Ovary (tissue), 9 donors: Measurements from ENCODE around the gene C16orf89. TPM values are rescaled to one million over a fixed set of nuclear protein-coding genes. Genes with fewer than 3 reads are reported as not detected.

Source experiments
- DNase-seq, 5 donors: peaks; one replicate each; pipeline ENCODE4 v3.0.0-alpha.2; 2019 to 2020
- H3K27ac ChIP-seq, 2 donors: fragments of 200-600 bp; one replicate each; pipeline versions ENCODE4 v1.5.1 to v1.8.0; 2019 to 2022
- H3K27me3 ChIP-seq: fragments of 200-600 bp; one replicate; pipeline ENCODE4 v1.8.0; 2022
- H3K36me3 ChIP-seq: fragments of 200-600 bp; sonication (generic); one replicate; pipeline ENCODE4 v1.5.1; 2019
- H3K4me1 ChIP-seq: one replicate; pipeline ENCODE4 v1.8.1; 2013; ENCODE audit warnings: mild to moderate bottlenecking, moderate library complexity; ENCODE audit not compliant: insufficient read depth
- H3K4me3 ChIP-seq: fragments of 200-600 bp; sonication (generic); one replicate; pipeline ENCODE4 v1.5.1; 2017
- H3K9me3 ChIP-seq, 2 donors: fragments of 200-600 bp in 1 of 2; sonication (generic) in 1 of 2; one replicate each; pipeline versions ENCODE4 v1.5.1 to v1.8.1; 2013 to 2019; ENCODE audit warnings: mild to moderate bottlenecking in 1 of 2, moderate library complexity in 1 of 2
- CTCF ChIP-seq, 3 donors: fragments of 450-650 bp in 2 of 3; fragments of 200-600 bp in 1 of 3; IDR thresholded peaks; one replicate each; pipeline versions ENCODE4 v1.5.1 to v1.8.0; 2016 to 2022; ENCODE audit warnings: antibody characterized with exemption in 3 of 3, mild to moderate bottlenecking in 1 of 3
- EP300 ChIP-seq: sonication (generic); formaldehyde crosslinking; IDR thresholded peaks from one replicate; pipeline ENCODE4 v1.6.1; 2017; ENCODE audit warnings: antibody characterized with exemption
- POLR2A ChIP-seq: fragments of 450-650 bp; IDR thresholded peaks from one replicate; pipeline ENCODE4 v1.6.1; 2017; ENCODE audit warnings: antibody characterized with exemption, mild to moderate bottlenecking, moderate library complexity
- WGBS, 3 donors: extraction: QIAGEN DNeasy Blood & Tissue Kit in 1 of 3; methylation state at CpG; one replicate each; pipeline versions ENCODE4 v1.1.5 to v1.1.7; 2013 to 2017; 5-methylcytosine and 5-hydroxymethylcytosine counted together
- intact Hi-C, 4 donors: fragments of 100-400 bp; cut with DNase I; formaldehyde crosslinking; loops; one replicate each; pipeline versions ENCODE4 v1.11.0 to v1.15.1; 2022 to 2023
- polyA plus RNA-seq, 2 donors: library from polyadenylated mRNA; stranded (reverse); fragments of 200-250 nt in 1 of 2; fragments of 350-450 nt in 1 of 2; fragmentation: Illumina TruSeq in 1 of 2; extraction: RNeasy Lipid Tissue Mini Kit (QIAGEN cat#74804) in 1 of 2; gene quantifications; one replicate each; pipeline ENCODE4 v1.2.3, GENCODE V29; 2013 to 2014
- total RNA-seq, 7 donors: library from RNA; depleted of rRNA in 2 of 7; stranded (reverse); fragments of >200 nt in 2 of 7; fragmentation: NEBNext Ultra II Directional in 3 of 7; extraction: Animal tissue kit (Norgen Biotek cat#: 25700) in 3 of 7; gene quantifications; one replicate each; pipeline versions ENCODE4 v1.1.0 to v1.2.4, GENCODE V29; 2016 to 2023
- donor health status: DM: no; HTN: no; CAD: no; lungs with moderate emphysema.
- donor health status: DM: no; HTN: no; CAD: no.
- donor health status: Bipolar disorder and iron deficiency.
- donor health status: DM: yes; HTN: yes; CAD: no.
- donor health status: DM: no; HTN: no; CAD: no.
- donor health status: DM: yes; HTN: yes; CAD: no.

The C16orf89 gene
- total and polyA plus RNA-seq, 9 donors: 0.37 to 17.5 (median 3.2) TPM; not detected in 1

GRCh38 chr16:5064915-5065314 is 841 bp downstream of the C16orf89 start:
- WGBS, 3 donors: 66 to 80% (median 70%) methylated on average over 7 of the region's 7 CpGs
- H3K27me3 ChIP-seq: no peaks in the 10 kb centered on the region
- no peaks in the 10 kb centered on the region for H3K4me1 ChIP-seq
- no peaks in the 10 kb centered on the region for H3K9me3 ChIP-seq
- intact Hi-C loops: no loop called here
- DNase-seq: no peak
- H3K27ac ChIP-seq: no peak overlapping the region
- H3K36me3 ChIP-seq: no peaks in the 10 kb centered on the region
- no peak overlapping the region for H3K4me3 ChIP-seq
- no peak for TF ChIP-seq POLR2A
- TF ChIP-seq EP300: no peak

GRCh38 chr16:5062790-5063765 is 2.7 kb downstream of the C16orf89 start:
- no peaks in the 10 kb centered on the region for H3K27me3 ChIP-seq
- TF ChIP-seq EP300: no peak
- DNase-seq: no peak
- no peaks in the 10 kb centered on the region for H3K36me3 ChIP-seq
- H3K4me3 ChIP-seq: no peak overlapping the region
- intact Hi-C loops: no loop called here
- H3K27ac ChIP-seq: no peak overlapping the region
- no peaks in the 10 kb centered on the region for H3K4me1 ChIP-seq
- no peaks in the 10 kb centered on the region for H3K9me3 ChIP-seq
- WGBS, 3 donors: 59% methylated on average over 17 to 19 of the region's 19 CpGs

- no peak for DNase-seq
- Histone ChIP-seq H3K27me3 (no peaks in the 10 kb centered on the region), H3K36me3 (no peaks in the 10 kb centered on the region), H3K4me1 (no peaks in the 10 kb centered on the region), H3K27ac (no peak overlapping the region), H3K4me3 (no peak overlapping the region), H3K9me3 (no peaks in the 10 kb centered on the region)
- TF ChIP-seq CTCF (IDR thresholded peaks at IDR 0.05) (no peak), POLR2A (no peak), EP300 (no peak)
- WGBS, 3 donors: 73 to 79% (median 78%) methylated on average over 11 of the region's 11 CpGs
- intact Hi-C loops: no loop called here
These were observed 3.7 kb downstream of the C16orf89 start for GRCh38 chr16:5062051-5062450.

GRCh38 chr16:5060073-5060641 is 5.6 kb downstream of the C16orf89 start:
- no peak for TF ChIP-seq CTCF (IDR thresholded peaks at IDR 0.05)
- TF ChIP-seq POLR2A: no peak
- no peak for TF ChIP-seq EP300
- no peak for DNase-seq
- no peaks in the 10 kb centered on the region for H3K27me3 ChIP-seq
- WGBS, 3 donors: 62 to 69% (median 67%) methylated on average over 10 of the region's 10 CpGs
- no peaks in the 10 kb centered on the region for H3K4me1 ChIP-seq
- H3K36me3 ChIP-seq: no peaks in the 10 kb centered on the region
- no peak overlapping the region for H3K27ac ChIP-seq
- H3K4me3 ChIP-seq: no peak overlapping the region
- no peaks in the 10 kb centered on the region for H3K9me3 ChIP-seq
- intact Hi-C loops: no loop called here

- Histone ChIP-seq H3K9me3 (no peaks in the 10 kb centered on the region), H3K4me1 (no peaks in the 10 kb centered on the region), H3K27me3 (no peaks in the 10 kb centered on the region), H3K4me3 (no peak overlapping the region), H3K27ac (no peak overlapping the region), H3K36me3 (no peaks in the 10 kb centered on the region)
- WGBS, 3 donors: 57 to 68% (median 63%) methylated on average over 6 of the region's 6 CpGs
- TF ChIP-seq POLR2A: no peak
- no peak for TF ChIP-seq CTCF (IDR thresholded peaks at IDR 0.05)
- TF ChIP-seq EP300: no peak
- intact Hi-C loops: no loop called here
- DNase-seq: no peak
These were observed 6.2 kb downstream of the C16orf89 start for GRCh38 chr16:5059386-5060072.
